SU-DHL-6 (cell line): Measurements from ENCODE around the gene SNUPN.

Experiments
- EZH2phosphoT487 ChIP-seq: fragments of 200-600 bp; sonication (generic), shearing (Covaris generic); conservative IDR thresholded peaks from 2 replicates; pipeline ENCODE4 v1.6.1; 2018; ENCODE audit warnings: mild to moderate bottlenecking, antibody characterized with exemption, low read length, moderate library complexity, mixed read lengths
- TF ChIP-seq, protein P1 (sequence below): fragments of 200-600 bp; sonication (generic); IDR thresholded peaks from one replicate; pipeline ENCODE4 v1.5.1; 2017; ENCODE audit warnings: antibody characterized with exemption, mild to moderate bottlenecking, low read length, moderate library complexity; ENCODE audit not compliant: insufficient read depth, poor library complexity, severe bottlenecking

DNA sequence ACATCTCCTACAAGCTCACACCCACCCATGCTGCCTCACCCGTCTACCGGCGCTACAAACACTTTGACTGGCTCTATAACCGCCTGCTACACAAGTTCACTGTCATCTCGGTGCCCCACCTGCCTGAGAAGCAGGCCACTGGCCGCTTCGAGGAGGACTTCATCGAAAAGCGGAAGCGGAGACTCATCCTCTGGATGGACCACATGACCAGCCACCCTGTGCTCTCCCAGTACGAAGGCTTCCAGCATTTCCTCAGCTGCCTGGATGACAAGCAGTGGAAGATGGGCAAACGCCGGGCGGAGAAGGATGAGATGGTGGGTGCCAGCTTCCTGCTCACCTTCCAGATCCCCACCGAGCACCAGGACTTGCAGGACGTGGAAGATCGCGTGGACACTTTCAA is 24.3 kb upstream of the SNUPN start:
- TF ChIP-seq, protein P1, sequence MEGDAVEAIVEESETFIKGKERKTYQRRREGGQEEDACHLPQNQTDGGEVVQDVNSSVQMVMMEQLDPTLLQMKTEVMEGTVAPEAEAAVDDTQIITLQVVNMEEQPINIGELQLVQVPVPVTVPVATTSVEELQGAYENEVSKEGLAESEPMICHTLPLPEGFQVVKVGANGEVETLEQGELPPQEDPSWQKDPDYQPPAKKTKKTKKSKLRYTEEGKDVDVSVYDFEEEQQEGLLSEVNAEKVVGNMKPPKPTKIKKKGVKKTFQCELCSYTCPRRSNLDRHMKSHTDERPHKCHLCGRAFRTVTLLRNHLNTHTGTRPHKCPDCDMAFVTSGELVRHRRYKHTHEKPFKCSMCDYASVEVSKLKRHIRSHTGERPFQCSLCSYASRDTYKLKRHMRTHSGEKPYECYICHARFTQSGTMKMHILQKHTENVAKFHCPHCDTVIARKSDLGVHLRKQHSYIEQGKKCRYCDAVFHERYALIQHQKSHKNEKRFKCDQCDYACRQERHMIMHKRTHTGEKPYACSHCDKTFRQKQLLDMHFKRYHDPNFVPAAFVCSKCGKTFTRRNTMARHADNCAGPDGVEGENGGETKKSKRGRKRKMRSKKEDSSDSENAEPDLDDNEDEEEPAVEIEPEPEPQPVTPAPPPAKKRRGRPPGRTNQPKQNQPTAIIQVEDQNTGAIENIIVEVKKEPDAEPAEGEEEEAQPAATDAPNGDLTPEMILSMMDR = no peak
- no peak for TF ChIP-seq EZH2phosphoT487
